CD4-positive, alpha-beta T cell treated with Interleukin-4 for 1 hour (primary cell): ENCODE data around the gene SDR42E1.
"Not testable (repeated sequence)": the region's sequence is repeated elsewhere in the genome, so short reads cannot be mapped to it uniquely, and the experiment has no call there.

Source experiments
- DNase-seq, 2 donors: peaks; one replicate each; pipeline ENCODE4 v3.0.0-alpha.2; 2020 to 2022

Gene SDR42E1

GRCh38 chr16:82037251-82037650 lies 26.0 kb upstream of the SDR42E1 start:
- DNase-seq, result no peak

GRCh38 chr16:82034981-82035612 lies 23.8 kb upstream of the SDR42E1 start, which contains the start of gene HSD17B2:
HSD17B2 (plus strand) TSS chr16:82035253; CDS start chr16:82035425, 172 bp downstream.
- DNase-seq, result no peak

- no peak for DNase-seq
Observed at GRCh38 chr16:82033683-82034300, 22.5 kb upstream of the SDR42E1 start.

GRCh38 chr16:82033006-82033405 lies 21.7 kb upstream of the SDR42E1 start:
- DNase-seq, result no peak

GRCh38 chr16:82031116-82032084 lies 20.1 kb upstream of the SDR42E1 start:
- no peak for DNase-seq

GRCh38 chr16:82027629-82028064 lies 16.4 kb upstream of the SDR42E1 start:
- DNase-seq, result no peak

- no peak for DNase-seq
Observed at GRCh38 chr16:82024883-82025282, 13.6 kb upstream of the SDR42E1 start.

- no peak for DNase-seq
Observed at GRCh38 chr16:82024316-82024715, 13.0 kb upstream of the SDR42E1 start.

GRCh38 chr16:82023206-82023605 lies 11.9 kb upstream of the SDR42E1 start:
- DNase-seq, result no peak

GRCh38 chr16:82020051-82020450 lies 8.8 kb upstream of the SDR42E1 start:
- DNase-seq, result no peak

GRCh38 chr16:82019535-82019934 lies 8.3 kb upstream of the SDR42E1 start:
- DNase-seq, result no peak

- DNase-seq, result no peak
Observed at GRCh38 chr16:82017911-82018568, 6.8 kb upstream of the SDR42E1 start.

GRCh38 chr16:82016964-82017363 lies 5.7 kb upstream of the SDR42E1 start:
- no peak for DNase-seq

- DNase-seq, result no peak
Observed at GRCh38 chr16:82016263-82016662, 5.0 kb upstream of the SDR42E1 start.

GRCh38 chr16:82013139-82013538 lies 1.9 kb upstream of the SDR42E1 start:
- no peak for DNase-seq

- no peak for DNase-seq
Observed at GRCh38 chr16:82010649-82011048, 621 bp downstream of the SDR42E1 start.

- not testable (repeated sequence) for DNase-seq
Observed at GRCh38 chr16:82009789-82010188, 1.5 kb downstream of the SDR42E1 start.

GRCh38 chr16:82008957-82009592 lies 2.2 kb downstream of the SDR42E1 start:
- no peak for DNase-seq

GRCh38 chr16:82007189-82007588 lies 4.1 kb downstream of the SDR42E1 start:
- no peak for DNase-seq

- no peak for DNase-seq
Observed at GRCh38 chr16:82006036-82006435, 5.2 kb downstream of the SDR42E1 start.

GRCh38 chr16:82005027-82005830 lies 6.0 kb downstream of the SDR42E1 start:
- no peak for DNase-seq

- no peak for DNase-seq
Observed at GRCh38 chr16:82004601-82005000, 6.7 kb downstream of the SDR42E1 start.
